Mesothelial cell of epicardium (in vitro differentiated cells): ENCODE measurements around the gene ADGRV1. TPM values are rescaled to one million over a fixed set of nuclear protein-coding genes. Genes with fewer than 3 reads are reported as not detected.

ENCODE experiments used
- DNase-seq, 2 experiments: peaks; one replicate each; pipeline ENCODE4 v3.0.0; 2021; ENCODE audit warnings: low spot score in 2 of 2; ENCODE audit not compliant: unreplicated experiment in 2 of 2
- H3K27ac Mint-ChIP-seq: 2 replicates; pipeline ENCODE4 v1.8.0; 2021; ENCODE audit warnings: mixed read lengths
- H3K27me3 Mint-ChIP-seq: 2 replicates; pipeline ENCODE4 v1.8.0; 2021; ENCODE audit warnings: low read depth, mixed read lengths
- H3K36me3 Mint-ChIP-seq: 2 replicates; pipeline ENCODE4 v1.8.0; 2021; ENCODE audit warnings: mixed read lengths
- H3K4me1 Mint-ChIP-seq: 2 replicates; pipeline ENCODE4 v1.8.0; 2021; ENCODE audit warnings: mixed read lengths
- H3K4me3 Mint-ChIP-seq: 2 replicates; pipeline ENCODE4 v1.8.0; 2021; ENCODE audit warnings: mild to moderate bottlenecking, moderate library complexity, mixed read lengths
- H3K9me3 Mint-ChIP-seq: 2 replicates; pipeline ENCODE4 v1.8.0; 2021; ENCODE audit warnings: mixed read lengths
- total RNA-seq: library from RNA; stranded (reverse); gene quantifications from 3 replicates; pipeline ENCODE4 v1.2.1, GENCODE V29; 2021
- TF ChIP-seq, protein P1 (sequence below): fragments of 200-600 bp; sonication (generic); IDR thresholded peaks from one replicate; pipeline ENCODE4 v1.5.0; 2021; ENCODE audit warnings: antibody characterized with exemption; ENCODE audit not compliant: unreplicated experiment

ADGRV1 gene
- total RNA-seq, 1 donor from 2014 or later: 25.4 TPM

DNA sequence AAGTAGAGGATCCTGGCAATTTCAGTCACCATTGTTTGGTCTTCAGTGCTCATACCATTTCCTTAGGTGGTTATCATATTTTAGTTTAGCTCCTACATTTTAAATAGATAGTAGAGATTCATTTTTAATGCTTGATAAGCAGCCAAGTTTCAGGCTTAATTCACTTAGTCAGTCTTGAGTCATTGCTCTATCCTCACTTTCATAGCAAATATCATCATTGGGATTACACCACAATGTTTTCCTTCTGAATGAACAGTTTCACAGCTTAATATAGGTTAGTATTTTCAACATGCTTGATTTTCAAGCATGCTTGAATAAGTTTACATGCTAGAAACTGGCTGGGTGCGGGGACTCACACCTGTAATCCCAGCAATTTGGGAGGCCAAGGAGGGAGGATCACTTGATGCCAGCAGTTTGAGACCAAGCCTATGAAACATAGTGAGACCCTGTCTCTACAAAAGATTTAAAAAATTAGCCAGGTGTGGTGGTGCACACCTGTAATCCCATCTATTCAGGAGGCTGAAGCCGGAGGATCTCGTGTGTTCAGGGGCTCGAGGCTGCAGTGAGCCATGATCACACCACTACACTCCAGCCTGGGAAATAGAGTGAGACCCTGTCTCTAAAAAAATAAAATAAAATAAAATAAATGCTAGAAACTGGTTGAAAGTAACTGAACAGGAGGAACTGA is 339.9 kb downstream of the ADGRV1 start:
- Mint-ChIP-seq H3K36me3 (no peaks in the 10 kb centered on the region), H3K27me3 (no peaks in the 10 kb centered on the region), H3K4me1 (no peaks in the 10 kb centered on the region), H3K9me3 (peaks cover 3% of the 10 kb centered on the region), H3K27ac (no peak overlapping the region), H3K4me3 (no peak overlapping the region)
- TF ChIP-seq, protein P1, sequence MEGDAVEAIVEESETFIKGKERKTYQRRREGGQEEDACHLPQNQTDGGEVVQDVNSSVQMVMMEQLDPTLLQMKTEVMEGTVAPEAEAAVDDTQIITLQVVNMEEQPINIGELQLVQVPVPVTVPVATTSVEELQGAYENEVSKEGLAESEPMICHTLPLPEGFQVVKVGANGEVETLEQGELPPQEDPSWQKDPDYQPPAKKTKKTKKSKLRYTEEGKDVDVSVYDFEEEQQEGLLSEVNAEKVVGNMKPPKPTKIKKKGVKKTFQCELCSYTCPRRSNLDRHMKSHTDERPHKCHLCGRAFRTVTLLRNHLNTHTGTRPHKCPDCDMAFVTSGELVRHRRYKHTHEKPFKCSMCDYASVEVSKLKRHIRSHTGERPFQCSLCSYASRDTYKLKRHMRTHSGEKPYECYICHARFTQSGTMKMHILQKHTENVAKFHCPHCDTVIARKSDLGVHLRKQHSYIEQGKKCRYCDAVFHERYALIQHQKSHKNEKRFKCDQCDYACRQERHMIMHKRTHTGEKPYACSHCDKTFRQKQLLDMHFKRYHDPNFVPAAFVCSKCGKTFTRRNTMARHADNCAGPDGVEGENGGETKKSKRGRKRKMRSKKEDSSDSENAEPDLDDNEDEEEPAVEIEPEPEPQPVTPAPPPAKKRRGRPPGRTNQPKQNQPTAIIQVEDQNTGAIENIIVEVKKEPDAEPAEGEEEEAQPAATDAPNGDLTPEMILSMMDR: no peak
- DNase-seq: no peak

GRCh38 chr5:90899014-90899604 is 340.5 kb downstream of the ADGRV1 start:
- H3K9me3 Mint-ChIP-seq: peaks cover 7% of the 10 kb centered on the region
- no peaks in the 10 kb centered on the region for H3K27me3 Mint-ChIP-seq
- no peak overlapping the region for H3K4me3 Mint-ChIP-seq
- DNase-seq: no peak
- no peak overlapping the region for H3K27ac Mint-ChIP-seq
- TF ChIP-seq, protein P1: no peak
- H3K4me1 Mint-ChIP-seq: no peaks in the 10 kb centered on the region
- H3K36me3 Mint-ChIP-seq: no peaks in the 10 kb centered on the region

- Mint-ChIP-seq H3K36me3 (no peaks in the 10 kb centered on the region), H3K4me3 (no peak overlapping the region), H3K9me3 (peaks cover 24% of the 10 kb centered on the region), H3K4me1 (no peaks in the 10 kb centered on the region), H3K27me3 (no peaks in the 10 kb centered on the region), H3K27ac (no peak overlapping the region)
- TF ChIP-seq, protein P1: no peak
- DNase-seq: no peak
These were observed 342.7 kb downstream of the ADGRV1 start for GRCh38 chr5:90901261-90901660.

DNA sequence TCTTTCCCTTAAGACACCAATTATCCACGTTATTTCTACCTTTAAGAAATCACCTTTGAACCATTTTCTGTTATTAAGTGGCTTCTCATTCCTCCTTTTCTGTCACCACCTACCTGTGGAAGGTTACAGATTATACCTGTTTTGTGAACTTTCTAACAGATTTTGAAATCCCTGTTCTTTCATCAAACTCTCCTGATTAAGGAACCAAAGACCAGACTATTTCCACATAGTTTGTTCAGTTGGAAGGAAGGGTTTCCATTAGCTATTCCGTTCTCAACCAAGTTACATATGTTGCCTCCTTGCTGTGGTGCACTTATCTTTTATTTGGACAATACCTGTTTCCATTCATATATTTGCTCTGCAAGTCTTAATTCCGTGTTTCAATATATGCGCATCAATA is 343.6 kb downstream of the ADGRV1 start:
- Mint-ChIP-seq H3K9me3 (peaks cover 29% of the 10 kb centered on the region), H3K4me1 (no peaks in the 10 kb centered on the region), H3K27ac (no peak overlapping the region), H3K4me3 (no peak overlapping the region), H3K36me3 (no peaks in the 10 kb centered on the region), H3K27me3 (no peaks in the 10 kb centered on the region)
- no peak for DNase-seq
- TF ChIP-seq, protein P1: no peak

GRCh38 chr5:90902651-90903386 is 344.2 kb downstream of the ADGRV1 start:
- H3K4me1 Mint-ChIP-seq: no peaks in the 10 kb centered on the region
- H3K27me3 Mint-ChIP-seq: no peaks in the 10 kb centered on the region
- no peaks in the 10 kb centered on the region for H3K36me3 Mint-ChIP-seq
- H3K27ac Mint-ChIP-seq: no peak overlapping the region
- H3K4me3 Mint-ChIP-seq: no peak overlapping the region
- DNase-seq: no peak
- peaks cover 29% of the 10 kb centered on the region for H3K9me3 Mint-ChIP-seq
- TF ChIP-seq, protein P1: no peak
